Bronchial epithelial cell (primary cell): ENCODE results near the gene AACS. TPM values are rescaled to one million over a fixed set of nuclear protein-coding genes. Genes with fewer than 3 reads are reported as not detected.
A peak's percentile ranks its signal among the peaks of the same experiment; 100 is the strongest.

Experiments
- DNase-seq: peaks from one replicate; pipeline ENCODE4 v3.0.0-alpha.2; 2010; ENCODE audit warnings: low read depth
- FAIRE-seq: peaks from 2 replicates; lab custom pipeline; 2011; peaks lifted over from hg19 to GRCh38; lab: Jason Lieb, UNC
- H3K27me3 ChIP-seq: 2 replicates; pipeline ENCODE4 v1.5.1; 2011; ENCODE audit warnings: low read length; ENCODE audit not compliant: control insufficient read depth, insufficient read depth
- H3K36me3 ChIP-seq: 2 replicates; pipeline ENCODE4 v1.5.1; 2011; ENCODE audit warnings: low read length; ENCODE audit not compliant: control insufficient read depth, insufficient read depth
- H3K4me3 ChIP-seq: 2 replicates; pipeline ENCODE4 v1.5.1; 2011; ENCODE audit warnings: mild to moderate bottlenecking, low read depth, low read length, control low read depth
- CTCF ChIP-seq: IDR thresholded peaks from 2 replicates; pipeline ENCODE4 v1.5.1; 2011; ENCODE audit warnings: mild to moderate bottlenecking, moderate library complexity, low read length, control low read depth, inconsistent platforms; ENCODE audit not compliant: insufficient read depth, severe bottlenecking
- total RNA-seq: library from RNA; depleted of rRNA; stranded (reverse); fragments of >200 nt; gene quantifications from 2 replicates; pipeline ENCODE4 v1.2.1, GENCODE V29; 2014

AACS gene
- total RNA-seq, 1 donor from 2014 or later: 30.5 TPM

GRCh38 chr12:125186471-125187147 lies 121.4 kb downstream of the AACS start:
- DNase-seq (no peak), FAIRE-seq (no peak)
- Histone ChIP-seq H3K27me3 (peaks cover 38% of the 10 kb centered on the region), H3K4me3 (peak overlapping the region; percentile 17), H3K36me3 (no peaks in the 10 kb centered on the region)
- no peak for TF ChIP-seq CTCF

GRCh38 chr12:125187148-125187745 lies 122.0 kb downstream of the AACS start:
- FAIRE-seq: no peak
- Histone ChIP-seq H3K27me3 (peaks cover 40% of the 10 kb centered on the region), H3K36me3 (no peaks in the 10 kb centered on the region), H3K4me3 (peak overlapping the region; percentile 17)
- no peak for TF ChIP-seq CTCF
- no peak for DNase-seq

- FAIRE-seq: no peak
- DNase-seq: no peak
- no peak for TF ChIP-seq CTCF
- no peaks in the 10 kb centered on the region for H3K36me3 ChIP-seq
- H3K4me3 ChIP-seq: no peak overlapping the region
- peaks cover 41% of the 10 kb centered on the region for H3K27me3 ChIP-seq
Measured at GRCh38 chr12:125187780-125188741, 122.8 kb downstream of the AACS start.

- FAIRE-seq: no peak
Measured at GRCh38 chr12:125189015-125189414, 123.8 kb downstream of the AACS start.

GRCh38 chr12:125189502-125189901 lies 124.3 kb downstream of the AACS start:
- FAIRE-seq (no peak), DNase-seq (no peak)
- TF ChIP-seq CTCF: no peak
- H3K36me3 ChIP-seq: no peaks in the 10 kb centered on the region
- peaks cover 38% of the 10 kb centered on the region for H3K27me3 ChIP-seq
- no peak overlapping the region for H3K4me3 ChIP-seq

More at GRCh38 chr12:125189015-125189414, 123.8 kb downstream of the AACS start:
- Histone ChIP-seq H3K27me3 (peaks cover 43% of the 10 kb centered on the region), H3K36me3 (no peaks in the 10 kb centered on the region), H3K4me3 (no peak overlapping the region)
- no peak for DNase-seq
- no peak for TF ChIP-seq CTCF
